HG02938 (cell line): Measurements from ENCODE around the gene NOXA1.
"Not testable (repeated sequence)": the region's sequence is repeated elsewhere in the genome, so short reads cannot be mapped to it uniquely, and the experiment has no call there.

Experiments used
- ATAC-seq: cut with Tn5 transposase; IDR thresholded peaks from one replicate; pipeline ENCODE4 v1.9.1; 2021; ENCODE audit warnings: mild to moderate bottlenecking, moderate library complexity; ENCODE audit not compliant: unreplicated experiment

The NOXA1 gene

GRCh38 chr9:137422604-137423513, at the start of gene NOXA1, which contains the start of gene EXD3:
Gene NOXA1, plus strand, starts transcription at chr9:137423393. Its CDS starts 137 bp downstream, at chr9:137423530.
Gene EXD3, minus strand, starts transcription at chr9:137423162. Its CDS starts 27,805 bp downstream, at chr9:137395357.
- peak; percentile 55 for ATAC-seq

GRCh38 chr9:137373611-137373980, 49.6 kb upstream of the NOXA1 start:
- ATAC-seq, result no peak

- ATAC-seq, result no peak
Measured at GRCh38 chr9:137374131-137374845, 48.9 kb upstream of the NOXA1 start.

GRCh38 chr9:137375321-137376058, 47.7 kb upstream of the NOXA1 start:
- ATAC-seq, result no peak

- ATAC-seq, result no peak
Measured at GRCh38 chr9:137376386-137376785, 46.8 kb upstream of the NOXA1 start.

GRCh38 chr9:137378688-137379410, 44.3 kb upstream of the NOXA1 start:
- ATAC-seq, result not testable (repeated sequence)

- ATAC-seq, result no peak
Measured at GRCh38 chr9:137379761-137380161, 43.4 kb upstream of the NOXA1 start.

GRCh38 chr9:137380171-137380570, 43.0 kb upstream of the NOXA1 start:
- ATAC-seq, result no peak

- ATAC-seq, result no peak
Measured at GRCh38 chr9:137380606-137381005, 42.6 kb upstream of the NOXA1 start.

GRCh38 chr9:137381501-137382443, 41.4 kb upstream of the NOXA1 start:
- ATAC-seq, result no peak

GRCh38 chr9:137382444-137383080, 40.6 kb upstream of the NOXA1 start:
- no peak for ATAC-seq

GRCh38 chr9:137383081-137383783, 40.0 kb upstream of the NOXA1 start:
- ATAC-seq, result no peak

- no peak for ATAC-seq
Measured at GRCh38 chr9:137383784-137384756, 39.1 kb upstream of the NOXA1 start.

GRCh38 chr9:137385061-137385655, 38.0 kb upstream of the NOXA1 start:
- ATAC-seq, result no peak

GRCh38 chr9:137386507-137387113, 36.6 kb upstream of the NOXA1 start:
- ATAC-seq, result not testable (repeated sequence)

GRCh38 chr9:137387114-137387890, 35.9 kb upstream of the NOXA1 start:
- ATAC-seq, result no peak
